Measurements from ENCODE around the gene SLC16A8. TPM values are rescaled to one million over a fixed set of nuclear protein-coding genes. Genes with fewer than 3 reads are reported as not detected.

SLC16A8 gene
- total and polyA plus RNA-seq, 8 donors: 0.05 to 0.57 (median 0.06) TPM; not detected in 5

- ATAC-seq: no peak
- intact Hi-C loops (cut with DNase I): no loop called here
These were observed 16.1 kb downstream of the SLC16A8 start for GRCh38 chr22:38067761-38068360.

GRCh38 chr22:38067028-38067415 is 17.0 kb downstream of the SLC16A8 start:
- Histone ChIP-seq H3K27ac (no peak overlapping the region), H3K4me3 (no peak overlapping the region), H3K4me1 (no peaks in the 10 kb centered on the region), H3K27me3 (no peaks in the 10 kb centered on the region), H3K9me3 (no peaks in the 10 kb centered on the region), H3K36me3 (peaks cover 0 to 59% (median 16%) of the 10 kb centered on the region in 3 donors)
- no peak for TF ChIP-seq CTCF (IDR thresholded peaks at IDR 0.05)
- WGBS, 2 donors: 91 to 93% methylated on average over 8 of the region's 8 CpGs
- FAIRE-seq (no peak), DNase-seq (peak in 2 of 6 donors; percentile 14 to 15), ATAC-seq (no peak)
- intact Hi-C loops (cut with DNase I): no loop called here

More at GRCh38 chr22:38067761-38068360, 16.1 kb downstream of the SLC16A8 start:
- Histone ChIP-seq H3K36me3 (peaks cover 0 to 66% (median 20%) of the 10 kb centered on the region in 3 donors), H3K27ac (no peak overlapping the region), H3K4me1 (no peaks in the 10 kb centered on the region), H3K27me3 (no peaks in the 10 kb centered on the region), H3K9me3 (no peaks in the 10 kb centered on the region), H3K4me3 (no peak overlapping the region)
- DNase-seq (peak in 2 of 6 donors; percentile 18 to 42), FAIRE-seq (no peak)
- no peak for TF ChIP-seq CTCF (IDR thresholded peaks at IDR 0.05)
- 93 to 98% methylated on average over 13 of the region's 13 CpGs for WGBS, 2 donors

GRCh38 chr22:38066381-38067027 is 17.5 kb downstream of the SLC16A8 start:
- Histone ChIP-seq H3K4me3 (no peak overlapping the region), H3K27ac (no peak overlapping the region), H3K9me3 (no peaks in the 10 kb centered on the region), H3K27me3 (no peaks in the 10 kb centered on the region), H3K36me3 (peaks cover 0 to 54% (median 16%) of the 10 kb centered on the region in 3 donors), H3K4me1 (no peaks in the 10 kb centered on the region)
- intact Hi-C loops (cut with DNase I): no loop called here
- WGBS, 2 donors: 90 to 92% methylated on average over 13 of the region's 13 CpGs
- TF ChIP-seq CTCF (IDR thresholded peaks at IDR 0.05): no peak
- DNase-seq: peak in 2 of 6 donors; percentile 12 to 50
- no peak for ATAC-seq
- no peak for FAIRE-seq

GRCh38 chr22:38065539-38065938 is 18.4 kb downstream of the SLC16A8 start:
- ATAC-seq: no peak
- peak in 2 of 6 donors; percentile 12 to 33 for DNase-seq
- 95 to 98% methylated on average over 8 of the region's 8 CpGs for WGBS, 2 donors

More at GRCh38 chr22:38065539-38065938, 18.4 kb downstream of the SLC16A8 start:
- intact Hi-C loops (cut with DNase I): no loop called here
- Histone ChIP-seq H3K4me3 (no peak overlapping the region), H3K4me1 (no peaks in the 10 kb centered on the region), H3K27me3 (no peaks in the 10 kb centered on the region), H3K27ac (no peak overlapping the region), H3K36me3 (peaks cover 0 to 48% (median 16%) of the 10 kb centered on the region in 3 donors), H3K9me3 (no peaks in the 10 kb centered on the region)
- FAIRE-seq: no peak
- no peak for TF ChIP-seq CTCF (IDR thresholded peaks at IDR 0.05)

Data from pancreas (tissue), 10 donors.